ENCODE data around the gene SLC43A2. TPM values are rescaled to one million over a fixed set of nuclear protein-coding genes. Genes with fewer than 3 reads are reported as not detected.

The SLC43A2 gene
- total RNA-seq, 4 donors from 2014 or later: 7.1 to 20.0 (median 13.7) TPM

DNA sequence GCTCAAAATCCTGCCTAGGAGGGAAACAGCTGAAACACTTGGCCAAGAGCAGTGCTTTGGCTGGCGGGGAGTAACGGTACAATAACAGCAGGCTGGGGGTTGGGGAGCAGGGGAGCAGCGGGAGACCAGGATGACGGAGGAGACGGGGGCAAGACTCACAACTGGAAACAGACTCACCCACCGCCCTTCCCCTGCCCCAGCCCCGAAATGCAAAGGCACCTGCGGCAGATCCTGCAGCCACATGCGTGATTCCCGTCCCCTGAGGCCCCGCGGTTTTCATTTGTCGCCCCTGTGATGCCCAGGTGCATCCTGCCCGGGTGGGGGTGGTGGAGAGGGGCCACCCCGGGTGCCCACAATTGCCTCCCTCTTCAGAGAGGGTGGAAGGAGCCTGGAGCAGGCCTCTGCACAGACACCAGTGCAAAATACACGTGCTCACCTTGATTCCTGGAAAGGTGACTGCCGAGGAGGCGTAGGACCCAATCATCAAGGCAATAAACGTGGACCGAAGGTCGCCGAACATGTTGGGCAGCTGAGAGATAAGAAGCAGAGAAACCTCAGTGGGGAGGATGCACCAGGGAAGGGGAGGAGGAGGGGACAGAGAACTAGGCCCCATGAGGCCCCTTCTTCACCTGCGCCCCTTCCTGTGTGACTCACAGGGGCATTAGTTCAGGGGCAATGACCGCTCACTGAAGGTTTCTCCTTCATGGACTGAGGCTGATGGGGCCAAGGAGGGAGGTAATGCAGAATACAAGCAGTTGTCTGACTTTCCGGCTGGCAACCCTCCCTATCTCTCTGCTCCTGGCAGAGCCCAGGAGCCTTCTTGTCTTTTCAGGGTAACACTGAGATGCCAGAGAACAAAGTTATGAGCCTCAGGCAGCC, 35.6 kb downstream of the SLC43A2 start:
- intact Hi-C loops (cut with DNase I): no loop called here
- 69% methylated on average over 23 of the region's 25 CpGs for WGBS
- Histone ChIP-seq H3K4me1 (peaks cover 15 to 21% (median 18%) of the 10 kb centered on the region in 4 donors), H3K27ac (replicated peaks in 1 of 4) (no peak overlapping the region), H3K27me3 (no peaks in the 10 kb centered on the region), H3K9me3 (no peaks in the 10 kb centered on the region), H3K36me3 (peaks cover 0 to 27% (median 4%) of the 10 kb centered on the region in 4 donors), H3K4me3 (no peak overlapping the region)
- TF ChIP-seq EP300 (IDR thresholded peaks at IDR 0.05) (no peak), POLR2AphosphoS5 (IDR thresholded peaks at IDR 0.05) (no peak), CTCF (IDR thresholded peaks at IDR 0.05) (no peak), POLR2A (IDR thresholded peaks at IDR 0.05; ENCODE audit: low read depth) (no peak)
- no peak for DNase-seq (ENCODE audit: extremely low spot score)

GRCh38 chr17:1591474-1592090, 37.1 kb downstream of the SLC43A2 start:
- intact Hi-C loops (cut with DNase I): no loop called here
- no peak overlapping the region for H3K27ac ChIP-seq (replicated peaks in 1 of 4)
- no peaks in the 10 kb centered on the region for H3K27me3 ChIP-seq
- H3K4me1 ChIP-seq: peaks cover 16 to 21% (median 19%) of the 10 kb centered on the region in 4 donors
- H3K36me3 ChIP-seq: peaks cover 0 to 33% (median 4%) of the 10 kb centered on the region in 4 donors
- H3K4me3 ChIP-seq: no peak overlapping the region
- no peak for DNase-seq (ENCODE audit: extremely low spot score)
- 85% methylated on average over 22 of the region's 40 CpGs for WGBS
- no peaks in the 10 kb centered on the region for H3K9me3 ChIP-seq
- TF ChIP-seq POLR2A (IDR thresholded peaks at IDR 0.05; ENCODE audit: low read depth) (no peak), POLR2AphosphoS5 (IDR thresholded peaks at IDR 0.05) (no peak), CTCF (IDR thresholded peaks at IDR 0.05) (no peak), EP300 (IDR thresholded peaks at IDR 0.05) (no peak)

GRCh38 chr17:1590747-1591473, 37.7 kb downstream of the SLC43A2 start:
- no peaks in the 10 kb centered on the region for H3K9me3 ChIP-seq
- intact Hi-C loops (cut with DNase I): no loop called here
- H3K27me3 ChIP-seq: no peaks in the 10 kb centered on the region
- no peak for DNase-seq (ENCODE audit: extremely low spot score)
- H3K4me3 ChIP-seq: no peak overlapping the region
- peaks cover 0 to 36% (median 4%) of the 10 kb centered on the region in 4 donors for H3K36me3 ChIP-seq
- H3K27ac ChIP-seq (replicated peaks in 1 of 4): peak overlapping the region in 3 of 4 donors; percentile 66 to 71 (median 68)
- WGBS: 94% methylated on average over 20 of the region's 38 CpGs
- TF ChIP-seq POLR2A (IDR thresholded peaks at IDR 0.05; ENCODE audit: low read depth): no peak
- no peak for TF ChIP-seq POLR2AphosphoS5 (IDR thresholded peaks at IDR 0.05)
- no peak for TF ChIP-seq CTCF (IDR thresholded peaks at IDR 0.05)
- TF ChIP-seq EP300 (IDR thresholded peaks at IDR 0.05): no peak
- peaks cover 16 to 21% (median 19%) of the 10 kb centered on the region in 4 donors for H3K4me1 ChIP-seq

- peaks cover 0 to 44% (median 4%) of the 10 kb centered on the region in 4 donors for H3K36me3 ChIP-seq
- H3K27me3 ChIP-seq: no peaks in the 10 kb centered on the region
- intact Hi-C loops (cut with DNase I): no loop called here
- no peak for DNase-seq (ENCODE audit: extremely low spot score)
- peak overlapping the region; percentile 60 to 71 (median 67) for H3K27ac ChIP-seq (replicated peaks in 1 of 4)
- no peaks in the 10 kb centered on the region for H3K9me3 ChIP-seq
- TF ChIP-seq EP300 (IDR thresholded peaks at IDR 0.05): no peak
- TF ChIP-seq POLR2A (IDR thresholded peaks at IDR 0.05; ENCODE audit: low read depth): no peak
- TF ChIP-seq POLR2AphosphoS5 (IDR thresholded peaks at IDR 0.05): peak; percentile 25 to 35
- H3K4me3 ChIP-seq: no peak overlapping the region
- WGBS: 57% methylated on average over 13 of the region's 19 CpGs
- H3K4me1 ChIP-seq: peaks cover 16 to 21% (median 19%) of the 10 kb centered on the region in 4 donors
Observed at GRCh38 chr17:1590029-1590746, 38.4 kb downstream of the SLC43A2 start.

Measured in esophagus muscularis mucosa (tissue), 4 donors.